HG03175 (cell line): ENCODE results near the gene SNCB.

Experiments
- ATAC-seq: cut with Tn5 transposase; IDR thresholded peaks from one replicate; pipeline ENCODE4 v1.9.1; 2021; ENCODE audit warnings: mild to moderate bottlenecking, moderate library complexity; ENCODE audit not compliant: unreplicated experiment

The SNCB gene

DNA sequence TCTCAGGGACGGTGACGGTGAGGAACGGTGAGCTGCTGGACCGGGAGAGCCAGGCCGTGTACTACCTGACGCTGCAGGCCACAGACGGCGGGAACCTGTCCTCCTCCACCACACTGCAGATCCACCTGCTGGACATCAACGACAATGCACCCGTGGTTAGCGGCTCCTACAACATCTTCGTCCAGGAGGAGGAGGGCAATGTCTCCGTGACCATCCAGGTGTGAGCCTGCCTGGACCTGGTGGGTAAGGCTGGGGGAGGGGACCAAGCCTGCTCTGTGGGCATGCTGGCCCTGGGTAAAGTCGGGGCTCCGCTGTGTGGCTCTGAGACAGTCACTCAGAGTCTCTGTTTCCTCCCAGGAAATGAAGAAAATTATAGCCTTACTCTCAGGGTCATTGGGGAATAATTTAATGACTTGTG lies 51.9 kb downstream of the SNCB start:
- no peak for ATAC-seq

DNA sequence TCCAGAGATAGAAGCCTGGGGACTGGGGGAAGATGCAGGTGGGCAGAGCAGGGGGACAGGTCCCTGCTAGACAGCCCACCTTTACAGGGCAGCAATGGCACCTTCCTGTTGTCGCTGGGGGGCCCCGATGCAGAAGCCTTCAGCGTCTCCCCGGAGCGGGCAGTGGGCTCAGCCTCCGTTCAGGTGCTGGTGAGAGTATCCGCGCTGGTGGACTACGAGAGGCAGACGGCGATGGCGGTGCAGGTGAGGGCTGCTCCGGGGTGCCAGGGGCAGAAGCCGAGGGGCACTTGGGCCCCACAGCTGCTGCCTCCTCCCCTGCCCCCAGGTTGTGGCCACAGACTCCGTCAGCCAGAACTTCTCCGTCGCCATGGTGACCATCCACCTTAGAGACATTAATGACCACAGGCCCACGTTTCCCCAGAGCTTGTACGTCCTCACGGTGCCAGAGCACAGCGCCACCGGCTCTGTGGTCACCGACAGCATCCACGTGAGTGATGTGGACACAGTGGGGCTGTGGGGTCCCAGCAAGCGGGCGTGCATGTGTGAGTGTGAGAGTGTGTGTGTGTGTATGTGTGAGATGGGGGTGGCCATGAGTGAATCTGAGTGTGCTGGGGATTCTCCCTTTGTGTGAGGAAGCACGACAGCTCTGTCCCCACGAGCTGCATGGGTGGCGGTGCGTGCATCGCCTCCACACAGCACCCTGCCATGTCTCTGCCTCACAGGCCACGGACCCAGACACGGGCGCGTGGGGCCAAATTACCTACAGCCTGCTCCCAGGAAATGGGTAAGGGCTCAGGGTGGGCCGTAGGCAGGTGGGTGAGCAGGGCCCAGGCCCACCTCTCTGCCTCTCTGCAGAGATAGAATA lies 52.8 kb downstream of the SNCB start:
- ATAC-seq: no peak

DNA sequence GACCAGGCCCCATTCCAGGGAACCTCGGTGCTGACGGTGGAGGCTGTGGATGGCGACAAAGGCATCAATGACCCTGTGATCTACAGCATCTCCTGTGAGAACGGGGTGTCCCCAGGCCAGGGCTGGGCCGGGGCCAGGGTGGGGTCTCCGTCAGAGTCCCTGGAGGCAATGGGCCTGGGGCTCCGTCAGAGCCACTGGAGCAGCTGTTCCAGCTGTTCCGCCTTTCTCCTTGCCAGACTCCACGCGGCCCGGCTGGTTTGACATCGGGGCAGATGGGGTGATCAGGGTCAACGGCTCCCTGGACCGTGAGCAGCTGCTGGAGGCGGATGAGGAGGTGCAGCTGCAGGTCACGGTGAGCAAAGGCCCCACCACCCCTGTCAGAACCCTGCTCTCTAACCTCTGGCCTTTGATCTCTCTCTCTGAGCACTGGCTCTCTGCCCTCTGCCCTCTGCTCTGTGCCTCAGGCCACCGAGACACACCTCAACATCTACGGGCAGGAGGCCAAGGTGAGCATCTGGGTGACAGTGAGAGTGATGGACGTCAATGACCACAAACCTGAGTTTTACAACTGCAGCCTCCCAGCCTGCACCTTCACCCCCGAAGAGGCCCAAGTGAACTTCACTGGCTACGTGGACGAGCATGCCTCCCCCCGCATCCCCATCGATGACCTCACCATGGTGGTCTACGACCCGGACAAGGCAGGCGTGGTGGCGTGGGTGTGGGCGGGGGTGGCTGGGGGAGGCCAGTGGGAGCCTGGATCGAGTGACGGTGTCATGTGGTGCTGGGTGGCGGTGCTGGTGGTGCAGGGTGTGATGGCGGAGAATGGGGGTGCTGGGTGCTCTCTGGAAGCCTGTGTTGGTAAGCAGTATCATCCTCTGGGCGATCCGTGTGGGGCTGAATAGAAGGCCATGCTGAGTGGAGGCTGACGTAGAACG lies 54.6 kb downstream of the SNCB start:
- no peak for ATAC-seq

DNA sequence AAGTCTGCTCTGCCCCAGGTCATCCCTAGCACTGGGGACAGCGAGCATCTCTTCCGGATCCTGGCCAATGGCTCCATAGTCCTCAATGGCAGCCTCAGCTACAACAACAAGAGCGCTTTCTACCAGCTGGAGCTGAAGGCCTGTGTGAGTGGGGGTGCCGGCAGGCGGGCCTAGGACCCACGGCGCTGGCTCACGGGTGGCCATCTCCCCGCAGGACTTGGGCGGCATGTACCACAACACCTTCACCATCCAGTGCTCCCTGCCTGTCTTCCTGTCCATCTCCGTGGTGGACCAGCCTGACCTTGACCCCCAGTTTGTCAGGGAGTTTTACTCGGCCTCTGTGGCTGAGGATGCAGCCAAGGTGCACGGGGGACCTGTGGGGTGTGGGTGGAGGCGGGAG lies 55.3 kb downstream of the SNCB start:
- ATAC-seq: no peak

DNA sequence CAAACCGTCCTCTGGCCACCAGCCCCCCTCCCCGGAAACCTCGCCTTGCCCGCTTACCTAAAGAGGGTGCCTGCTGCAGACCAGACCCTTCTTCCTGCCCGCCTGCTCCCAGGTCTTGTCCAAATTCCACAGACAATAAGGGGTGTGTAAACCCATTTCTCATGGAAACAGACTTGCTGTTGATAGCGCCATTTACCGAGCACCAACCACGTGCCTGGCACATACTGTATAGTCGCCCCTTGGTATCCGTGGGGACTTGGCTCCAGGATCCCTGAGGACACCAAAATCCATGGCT lies 56.1 kb downstream of the SNCB start:
- ATAC-seq: peak; percentile 11

DNA sequence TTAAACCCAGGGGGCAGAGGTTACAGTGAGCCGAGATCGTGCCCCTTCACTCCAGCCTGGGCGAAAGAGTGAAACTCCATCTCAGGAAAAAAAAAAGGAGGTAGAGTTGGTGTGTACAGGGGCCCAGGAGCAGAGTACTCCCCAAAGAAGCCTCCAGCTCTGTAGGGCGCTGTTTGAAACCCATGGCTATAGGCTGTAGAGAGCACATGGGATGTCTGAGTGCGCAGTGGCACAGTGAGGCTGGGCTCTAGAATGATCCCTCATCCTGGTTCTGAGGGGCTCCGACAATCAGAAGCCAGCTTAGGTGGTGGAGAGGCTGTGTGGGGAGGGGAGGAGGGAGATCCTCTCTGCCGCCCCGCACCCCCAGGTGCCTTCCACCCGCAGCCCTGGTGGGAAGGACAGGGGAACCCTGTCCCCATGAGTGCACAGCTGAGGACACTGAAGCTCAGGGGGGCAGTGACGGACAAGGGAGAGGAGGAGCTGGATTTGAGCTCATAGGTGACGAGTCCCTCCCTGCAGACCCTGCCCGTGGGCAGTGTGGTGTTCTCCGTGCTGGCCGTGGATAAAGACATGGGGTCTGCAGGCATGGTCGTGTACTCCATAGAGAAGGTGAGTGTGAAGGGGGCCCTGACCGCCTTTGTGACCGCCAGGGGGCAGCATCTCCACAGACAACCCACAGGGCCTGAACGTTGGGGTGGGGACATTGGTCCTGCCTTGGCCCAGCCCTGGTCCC lies 56.6 kb downstream of the SNCB start:
- peak; percentile 61 for ATAC-seq
